GM23338 (cell line): Measurements from ENCODE around the gene NFKB1. TPM values are rescaled to one million over a fixed set of nuclear protein-coding genes. Genes with fewer than 3 reads are reported as not detected.

Experiments used
- ATAC-seq: fragments of 200-7000 bp; cut with Tn5 transposase; 3 replicates; pipeline ENCODE4 v1.9.1; 2020
- DNase-seq: peaks from one replicate; pipeline ENCODE4 v3.0.0-alpha.2; 2015; ENCODE audit warnings: low spot score
- H2AFZ ChIP-seq: fragments of 200-600 bp; sonication (generic); 2 replicates; pipeline ENCODE4 v1.8.0; 2016; ENCODE audit warnings: antibody characterized with exemption, mild to moderate bottlenecking, moderate library complexity
- H3F3A ChIP-seq: fragments of 200-600 bp; sonication (generic); replicated peaks from 2 replicates; pipeline ENCODE4 v1.8.0; 2017; ENCODE audit warnings: antibody characterized with exemption, mixed run types, low read depth
- H3K27ac ChIP-seq: fragments of 200-600 bp; sonication (generic); 2 replicates; pipeline ENCODE4 v1.6.1; 2016; ENCODE audit warnings: low read depth
- H3K27me3 ChIP-seq: fragments of 200-600 bp; sonication (generic); 2 replicates; pipeline ENCODE4 v1.8.0; 2016; ENCODE audit warnings: mild to moderate bottlenecking, mixed run types, moderate library complexity; ENCODE audit not compliant: insufficient read depth
- H3K36me3 ChIP-seq: fragments of 200-600 bp; sonication (generic); 2 replicates; pipeline ENCODE4 v1.8.0; 2016; ENCODE audit warnings: mild to moderate bottlenecking; ENCODE audit not compliant: insufficient read depth
- H3K4me1 ChIP-seq: fragments of 200-600 bp; sonication (generic); 2 replicates; pipeline ENCODE4 v1.8.0; 2016; ENCODE audit warnings: mild to moderate bottlenecking, moderate library complexity; ENCODE audit not compliant: insufficient read depth
- H3K4me2 ChIP-seq: fragments of 200-600 bp; sonication (generic); 2 replicates; pipeline ENCODE4 v1.7.1; 2017; ENCODE audit warnings: mixed run types
- H3K4me3 ChIP-seq: fragments of 200-600 bp; sonication (generic); 2 replicates; pipeline ENCODE4 v1.6.1; 2016; ENCODE audit warnings: mixed run types
- H3K79me2 ChIP-seq: fragments of 200-600 bp; sonication (generic); replicated peaks from 2 replicates; pipeline ENCODE4 v1.8.0; 2017; ENCODE audit warnings: mild to moderate bottlenecking; ENCODE audit not compliant: insufficient read depth
- H3K9me2 ChIP-seq: fragments of 200-600 bp; sonication (generic); 2 replicates; pipeline ENCODE4 v1.8.0; 2017; ENCODE audit not compliant: insufficient read depth
- H4K20me1 ChIP-seq: fragments of 200-600 bp; sonication (generic); replicated peaks from 2 replicates; pipeline ENCODE4 v1.8.0; 2017; ENCODE audit warnings: mild to moderate bottlenecking; ENCODE audit not compliant: insufficient read depth
- H3K27ac Mint-ChIP-seq: 2 replicates; pipeline ENCODE4 v1.8.0; 2020; ENCODE audit warnings: inconsistent platforms, mild to moderate bottlenecking, moderate library complexity, mixed read lengths
- H3K27me3 Mint-ChIP-seq: 3 replicates; pipeline ENCODE4 v1.8.0; 2022; ENCODE audit warnings: low read depth, mild to moderate bottlenecking, moderate library complexity, mixed read lengths, inconsistent platforms; ENCODE audit not compliant: insufficient read depth, poor library complexity
- H3K36me3 Mint-ChIP-seq: 3 replicates; pipeline ENCODE4 v1.8.0; 2021; ENCODE audit warnings: low read depth, mild to moderate bottlenecking, inconsistent platforms, moderate library complexity, mixed read lengths
- H3K4me1 Mint-ChIP-seq: 3 replicates; pipeline ENCODE4 v1.8.0; 2020; ENCODE audit warnings: mild to moderate bottlenecking, inconsistent platforms, mixed read lengths
- H3K4me3 Mint-ChIP-seq: 3 replicates; pipeline ENCODE4 v1.8.0; 2021; ENCODE audit warnings: moderate library complexity, mild to moderate bottlenecking, inconsistent platforms, mixed read lengths
- H3K9me3 Mint-ChIP-seq: 3 replicates; pipeline ENCODE4 v1.8.0; 2020; ENCODE audit warnings: moderate library complexity, mild to moderate bottlenecking, inconsistent platforms, mixed read lengths
- CREB1 ChIP-seq: fragments of 250-450 bp; sonication (Bioruptor Pico); IDR thresholded peaks from 2 replicates; pipeline ENCODE4 v1.5.0; 2020; ENCODE audit warnings: low read depth, mild to moderate bottlenecking, moderate library complexity
- CTCF ChIP-seq, 2 experiments: fragments of 200-600 bp in 1 of 2; sonication (generic) in 1 of 2; conservative IDR thresholded peaks; 2 replicates each; pipeline versions ENCODE4 v1.5.1 to v1.6.1; 2016 to 2017; ENCODE audit warnings: antibody characterized with exemption in 2 of 2, low read depth in 2 of 2, mild to moderate bottlenecking in 2 of 2, moderate library complexity in 1 of 2
- ETS1 ChIP-seq: IDR thresholded peaks from 2 replicates; pipeline ENCODE4 v1.6.1; 2016; ENCODE audit warnings: antibody characterized with exemption
- EZH2 ChIP-seq: fragments of 200-600 bp; sonication (generic); IDR thresholded peaks from one replicate; pipeline ENCODE4 v1.8.0; 2017; ENCODE audit warnings: antibody characterized with exemption, mild to moderate bottlenecking, low read depth; ENCODE audit not compliant: unreplicated experiment
- EZH2phosphoT487 ChIP-seq: fragments of 200-600 bp; sonication (generic); IDR thresholded peaks from one replicate; pipeline ENCODE4 v1.8.1; 2018; ENCODE audit warnings: antibody characterized with exemption; ENCODE audit not compliant: unreplicated experiment
- JUNB ChIP-seq: IDR thresholded peaks from one replicate; pipeline ENCODE4 v1.6.1; 2016; ENCODE audit warnings: antibody characterized with exemption; ENCODE audit not compliant: unreplicated experiment
- NANOG ChIP-seq: IDR thresholded peaks from 2 replicates; pipeline ENCODE4 v1.6.1; 2016; ENCODE audit warnings: antibody characterized with exemption, borderline replicate concordance
- POLR2AphosphoS5 ChIP-seq: IDR thresholded peaks from 2 replicates; pipeline ENCODE4 v1.6.1; 2016; ENCODE audit warnings: antibody characterized with exemption, low read depth
- REST ChIP-seq: IDR thresholded peaks from one replicate; pipeline ENCODE4 v1.6.1; 2018; ENCODE audit warnings: antibody characterized with exemption; ENCODE audit not compliant: unreplicated experiment
- STAT1 ChIP-seq: IDR thresholded peaks from one replicate; pipeline ENCODE4 v1.6.1; 2016; ENCODE audit warnings: antibody characterized with exemption; ENCODE audit not compliant: unreplicated experiment
- ZNF114 ChIP-seq: fragments of 250-450 bp; sonication (Bioruptor Pico); IDR thresholded peaks from 2 replicates; pipeline ENCODE4 v1.5.0; 2020; ENCODE audit warnings: mild to moderate bottlenecking, moderate library complexity
- ZNF331 ChIP-seq: fragments of 250-450 bp; sonication (Bioruptor Pico); IDR thresholded peaks from 2 replicates; pipeline ENCODE4 v1.5.0; 2020; ENCODE audit warnings: low read depth, mild to moderate bottlenecking, moderate library complexity
- ZNF462 ChIP-seq: fragments of 250-450 bp; sonication (Bioruptor Pico); IDR thresholded peaks from 2 replicates; pipeline ENCODE4 v1.5.0; 2020; ENCODE audit warnings: mild to moderate bottlenecking, moderate library complexity
- polyA plus RNA-seq: library from polyadenylated mRNA; unstranded; fragments of >200 nt; fragmentation: Nextera tagmentation; extraction: Ambion mirVana; gene quantifications from 2 replicates; pipeline ENCODE4 v1.2.1, GENCODE V29; 2016
- total RNA-seq: library from RNA; depleted of rRNA; stranded (reverse); fragments of >200 nt; shearing (Covaris generic); gene quantifications from 2 replicates; pipeline ENCODE4 v1.2.3, GENCODE V29; 2014

NFKB1 gene
- total and polyA plus RNA-seq, 2 experiments from 2014 or later = 0.82 to 4.6 TPM

- H3K4me3 Mint-ChIP-seq = no peak overlapping the region
- Histone ChIP-seq H4K20me1 (no peaks in the 10 kb centered on the region), H3K36me3 (no peaks in the 10 kb centered on the region), H3F3A (no peaks in the 10 kb centered on the region), H3K27me3 (no peaks in the 10 kb centered on the region), H2AFZ (no peak overlapping the region), H3K4me1 (no peaks in the 10 kb centered on the region), H3K4me2 (no peak overlapping the region), H3K9me2 (no peaks in the 10 kb centered on the region), H3K79me2 (no peaks in the 10 kb centered on the region), H3K4me3 (no peak overlapping the region), H3K27ac (no peak overlapping the region)
- DNase-seq (no peak), ATAC-seq (no peak)
- H3K36me3 Mint-ChIP-seq = no peaks in the 10 kb centered on the region; the same call in 2 of the 3 replicates
- no peaks in the 10 kb centered on the region for H3K4me1 Mint-ChIP-seq
- no peak overlapping the region for H3K27ac Mint-ChIP-seq
- no peaks in the 10 kb centered on the region for H3K27me3 Mint-ChIP-seq
- TF ChIP-seq STAT1 = no peak
- no peak for TF ChIP-seq JUNB
- no peak for TF ChIP-seq REST
- no peak for TF ChIP-seq ZNF462 (CRISPR knock-in tag)
- no peak for TF ChIP-seq CTCF (conservative IDR thresholded peaks at IDR 0.05; ENCODE audit: low read depth in 2 of 2)
- no peak for TF ChIP-seq POLR2AphosphoS5
- TF ChIP-seq EZH2 = no peak
- no peak for TF ChIP-seq ZNF114 (CRISPR knock-in tag)
- no peak for TF ChIP-seq ETS1
- TF ChIP-seq EZH2phosphoT487 = no peak
- no peak for TF ChIP-seq ZNF331 (CRISPR knock-in tag)
- no peak for TF ChIP-seq CREB1 (CRISPR knock-in tag)
- no peak for TF ChIP-seq NANOG
- H3K9me3 Mint-ChIP-seq = no peaks in the 10 kb centered on the region
Observed at GRCh38 chr4:102600689-102601088, 99.5 kb downstream of the NFKB1 start.
